Left lung (tissue), 10 donors: ENCODE measurements around the gene CRB2. TPM values are rescaled to one million over a fixed set of nuclear protein-coding genes. Genes with fewer than 3 reads are reported as not detected.
A peak's percentile ranks its signal among the peaks of the same experiment; 100 is the strongest.

Experiments
- ATAC-seq: fragments of 200-7000 bp; cut with Tn5 transposase; one replicate; pipeline ENCODE4 v1.9.1; 2020; ENCODE audit warnings: moderate library complexity
- DNase-seq, 4 donors: peaks; one replicate each; pipeline ENCODE4 v3.0.0-alpha.2; 2013 to 2020
- H3K27ac ChIP-seq, 2 donors: fragments of 200-600 bp; sonication (generic) in 1 of 2; one replicate each; pipeline versions ENCODE4 v1.5.0 to v1.8.0; 2020 to 2021
- H3K27me3 ChIP-seq, 2 donors: fragments of 200-600 bp; sonication (generic) in 1 of 2; one replicate each; pipeline versions ENCODE4 v1.5.0 to v1.8.0; 2020 to 2021
- H3K36me3 ChIP-seq, 2 donors: fragments of 200-600 bp; sonication (generic) in 1 of 2; one replicate each; pipeline versions ENCODE4 v1.5.0 to v1.8.0; 2020 to 2021
- H3K4me1 ChIP-seq, 2 donors: fragments of 200-600 bp; one replicate each; pipeline ENCODE4 v1.8.0; 2021
- H3K4me3 ChIP-seq, 2 donors: fragments of 200-600 bp; sonication (generic) in 1 of 2; one replicate each; pipeline versions ENCODE4 v1.5.0 to v1.8.0; 2020 to 2021; ENCODE audit warnings: mild to moderate bottlenecking in 1 of 2
- H3K9me3 ChIP-seq, 2 donors: fragments of 200-600 bp; sonication (generic) in 1 of 2; one replicate each; pipeline versions ENCODE4 v1.5.0 to v1.8.0; 2020 to 2021
- CTCF ChIP-seq, 2 donors: fragments of 200-600 bp; sonication (generic) in 1 of 2; IDR thresholded peaks; one replicate each; pipeline versions ENCODE4 v1.5.0 to v1.8.0; 2021; ENCODE audit warnings: antibody characterized with exemption in 2 of 2
- intact Hi-C, 2 donors: fragments of 100-400 bp; cut with DNase I; formaldehyde crosslinking; loops; one replicate each; pipeline versions ENCODE4 v1.11.2 to v1.14.2; 2022
- polyA plus RNA-seq, 6 donors: library from polyadenylated mRNA; unstranded; fragments of 120-200 nt; gene quantifications; one replicate each; pipeline ENCODE4 v1.2.1, GENCODE V29; 2013; ENCODE audit not compliant: insufficient read length in 6 of 6
- total RNA-seq, 2 donors: library from RNA; stranded (reverse); fragmentation: NEBNext Ultra II Directional; extraction: Animal tissue kit (Norgen Biotek cat#: 25700); gene quantifications; one replicate each; pipeline ENCODE4 v1.2.1, GENCODE V29; 2021
- donor health status: DM: no; HTN: yes; CAD: no.
- donor health status: DM: no; HTN: no; CAD: no.

The CRB2 gene
- total and polyA plus RNA-seq, 8 donors = 0.08 to 0.58 (median 0.34) TPM

- Histone ChIP-seq H3K36me3 (no peaks in the 10 kb centered on the region), H3K27ac (no peak overlapping the region), H3K9me3 (no peaks in the 10 kb centered on the region), H3K27me3 (peaks cover 30 to 62% of the 10 kb centered on the region in 2 donors), H3K4me1 (peaks cover 0 to 5% of the 10 kb centered on the region in 2 donors), H3K4me3 (no peak overlapping the region)
- ATAC-seq (peak; percentile 22), DNase-seq (peak in 2 of 4 donors; percentile 24 to 80)
- intact Hi-C loops = no loop called here
- TF ChIP-seq CTCF (IDR thresholded peaks at IDR 0.05) = no peak
Measured at GRCh38 chr9:123375469-123376132, 19.6 kb downstream of the CRB2 start.

GRCh38 chr9:123376218-123377071 lies 20.4 kb downstream of the CRB2 start:
- DNase-seq = peak in 1 of 4 donors; percentile 69
- H3K36me3 ChIP-seq = peaks cover 0 to 4% of the 10 kb centered on the region in 2 donors
- intact Hi-C loops = no loop called here
- no peak for ATAC-seq
- no peak for TF ChIP-seq CTCF (IDR thresholded peaks at IDR 0.05)
- no peaks in the 10 kb centered on the region for H3K9me3 ChIP-seq
- peaks cover 0 to 5% of the 10 kb centered on the region in 2 donors for H3K4me1 ChIP-seq
- H3K27ac ChIP-seq = no peak overlapping the region
- no peak overlapping the region for H3K4me3 ChIP-seq
- peaks cover 30 to 54% of the 10 kb centered on the region in 2 donors for H3K27me3 ChIP-seq

- intact Hi-C loops = no loop called here
- Histone ChIP-seq H3K27ac (no peak overlapping the region), H3K27me3 (peaks cover 28 to 44% of the 10 kb centered on the region in 2 donors), H3K4me3 (no peak overlapping the region), H3K36me3 (peaks cover 0 to 10% of the 10 kb centered on the region in 2 donors), H3K4me1 (peaks cover 0 to 5% of the 10 kb centered on the region in 2 donors), H3K9me3 (no peaks in the 10 kb centered on the region)
- DNase-seq (peak in 1 of 4 donors; percentile 76), ATAC-seq (no peak)
- no peak for TF ChIP-seq CTCF (IDR thresholded peaks at IDR 0.05)
Measured at GRCh38 chr9:123377211-123377971, 21.4 kb downstream of the CRB2 start.

- ATAC-seq = no peak
- peak in 1 of 4 donors; percentile 67 for DNase-seq
- Histone ChIP-seq H3K36me3 (peaks cover 0 to 17% of the 10 kb centered on the region in 2 donors), H3K27me3 (peaks cover 21 to 38% of the 10 kb centered on the region in 2 donors), H3K4me1 (peaks cover 0 to 5% of the 10 kb centered on the region in 2 donors), H3K9me3 (no peaks in the 10 kb centered on the region), H3K27ac (no peak overlapping the region), H3K4me3 (no peak overlapping the region)
- intact Hi-C loops = no loop called here
- no peak for TF ChIP-seq CTCF (IDR thresholded peaks at IDR 0.05)
Measured at GRCh38 chr9:123378025-123378424, 22.0 kb downstream of the CRB2 start.
